ENCODE measurements around the gene CASKIN2.

GRCh38 chr17:75509528-75510258, 5.6 kb downstream of the CASKIN2 start:
- TF ChIP-seq POLR2A (IDR thresholded peaks at IDR 0.05; ENCODE audit: low read length), result no peak
- no peak for TF ChIP-seq GATA1 (IDR thresholded peaks at IDR 0.05; ENCODE audit: low read depth, low read length)

Measured in erythroblast (primary cell).